ENCODE results near the gene DEAF1. TPM values are rescaled to one million over a fixed set of nuclear protein-coding genes. Genes with fewer than 3 reads are reported as not detected.

DEAF1 gene
- total RNA-seq, 1 donor from 2014 or later = 72.0 TPM

DNA sequence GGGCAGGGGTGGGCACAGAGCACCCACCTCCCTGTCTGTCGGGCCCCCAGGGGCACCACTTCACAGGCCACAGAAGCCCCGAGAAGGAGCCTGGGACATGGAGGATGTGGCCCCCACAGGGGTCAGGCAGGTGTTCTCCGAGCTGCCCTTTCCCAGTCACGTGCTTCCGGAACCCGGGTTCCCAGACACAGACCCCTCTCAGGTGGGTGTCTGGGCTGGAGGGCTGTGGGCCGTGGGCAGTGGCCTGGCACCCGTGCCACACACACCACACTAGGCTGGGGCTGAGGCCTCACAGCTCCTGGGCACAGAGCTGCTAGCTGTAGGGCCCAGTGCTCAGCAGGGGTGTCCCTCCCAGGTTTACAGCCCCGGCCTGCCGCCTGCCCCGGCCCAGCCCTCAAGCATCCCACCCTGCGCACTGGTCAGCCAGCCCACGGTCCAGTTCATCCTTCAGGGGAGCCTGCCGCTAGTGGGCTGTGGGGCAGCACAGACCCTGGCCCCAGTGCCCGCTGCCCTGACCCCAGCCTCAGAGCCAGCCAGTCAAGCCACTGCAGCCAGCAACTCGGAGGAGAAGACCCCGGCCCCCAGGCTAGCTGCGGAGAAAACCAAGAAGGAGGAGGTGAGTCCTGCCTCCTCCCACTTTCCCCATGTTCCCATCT lies 84.7 kb downstream of the DEAF1 start:
- no peak for DNase-seq (ENCODE audit: low spot score)
- Mint-ChIP-seq H3K9me3 (no peaks in the 10 kb centered on the region), H3K36me3 (ENCODE audit: low read depth) (peaks cover 54% of the 10 kb centered on the region), H3K27me3 (ENCODE audit: low read depth) (no peaks in the 10 kb centered on the region), H3K4me1 (ENCODE audit: low read depth) (peaks cover 4% of the 10 kb centered on the region), H3K4me3 (ENCODE audit: low read depth) (no peak overlapping the region), H3K27ac (no peak overlapping the region)
- intact Hi-C loops (cut with micrococcal nuclease) = loop anchor here (5.0 to 10.0 kb wide), 2 partner anchors 33 to 115 kb away; partner anchors contain the start of gene PHRF1

DNA sequence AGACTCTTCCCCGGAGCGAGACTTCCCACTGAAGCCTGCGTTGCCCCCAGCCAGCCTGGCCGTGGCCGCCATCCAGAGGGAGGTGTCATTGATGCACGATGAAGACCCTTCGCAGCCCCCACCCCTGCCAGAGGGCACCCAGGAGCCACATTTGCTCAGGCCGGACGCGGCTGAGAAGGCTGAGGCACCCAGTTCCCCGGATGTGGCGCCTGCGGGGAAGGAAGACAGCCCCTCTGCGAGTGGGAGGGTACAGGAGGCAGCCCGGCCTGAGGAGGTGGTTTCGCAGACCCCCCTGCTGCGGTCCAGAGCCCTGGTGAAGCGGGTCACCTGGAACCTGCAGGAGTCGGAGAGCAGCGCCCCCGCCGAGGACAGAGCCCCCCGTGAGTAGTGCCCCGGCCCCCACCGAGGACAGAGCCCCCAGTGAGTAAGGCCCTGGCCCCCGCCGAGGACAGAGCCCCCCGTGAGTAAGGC lies 85.6 kb downstream of the DEAF1 start:
- Mint-ChIP-seq H3K4me1 (ENCODE audit: low read depth) (peaks cover 4% of the 10 kb centered on the region), H3K9me3 (no peaks in the 10 kb centered on the region), H3K36me3 (ENCODE audit: low read depth) (peaks cover 58% of the 10 kb centered on the region), H3K27ac (no peak overlapping the region), H3K27me3 (ENCODE audit: low read depth) (no peaks in the 10 kb centered on the region), H3K4me3 (ENCODE audit: low read depth) (no peak overlapping the region)
- intact Hi-C loops (cut with micrococcal nuclease) = no loop called here
- no peak for DNase-seq (ENCODE audit: low spot score)

- intact Hi-C loops (cut with micrococcal nuclease) = no loop called here
- Mint-ChIP-seq H3K27ac (no peak overlapping the region), H3K4me1 (ENCODE audit: low read depth) (no peaks in the 10 kb centered on the region), H3K9me3 (no peaks in the 10 kb centered on the region), H3K36me3 (ENCODE audit: low read depth) (peaks cover 60% of the 10 kb centered on the region), H3K27me3 (ENCODE audit: low read depth) (no peaks in the 10 kb centered on the region), H3K4me3 (ENCODE audit: low read depth) (no peak overlapping the region)
- no peak for DNase-seq (ENCODE audit: low spot score)
Observed at GRCh38 chr11:608791-609251, 86.2 kb downstream of the DEAF1 start.

GRCh38 chr11:607971-608659 lies 86.9 kb downstream of the DEAF1 start:
- Mint-ChIP-seq H3K27ac (no peak overlapping the region), H3K4me1 (ENCODE audit: low read depth) (no peaks in the 10 kb centered on the region), H3K27me3 (ENCODE audit: low read depth) (no peaks in the 10 kb centered on the region), H3K9me3 (no peaks in the 10 kb centered on the region), H3K36me3 (ENCODE audit: low read depth) (peaks cover 61% of the 10 kb centered on the region), H3K4me3 (ENCODE audit: low read depth) (no peak overlapping the region)
- intact Hi-C loops (cut with micrococcal nuclease) = no loop called here
- no peak for DNase-seq (ENCODE audit: low spot score)

- Mint-ChIP-seq H3K9me3 (no peaks in the 10 kb centered on the region), H3K4me3 (ENCODE audit: low read depth) (no peak overlapping the region), H3K27me3 (ENCODE audit: low read depth) (no peaks in the 10 kb centered on the region), H3K36me3 (ENCODE audit: low read depth) (peaks cover 60% of the 10 kb centered on the region), H3K4me1 (ENCODE audit: low read depth) (no peaks in the 10 kb centered on the region), H3K27ac (no peak overlapping the region)
- intact Hi-C loops (cut with micrococcal nuclease) = no loop called here
- no peak for DNase-seq (ENCODE audit: low spot score)
Observed at GRCh38 chr11:607020-607780, 87.8 kb downstream of the DEAF1 start.

- H3K27me3 Mint-ChIP-seq (ENCODE audit: low read depth) = no peaks in the 10 kb centered on the region
- no peaks in the 10 kb centered on the region for H3K9me3 Mint-ChIP-seq
- no peak for DNase-seq (ENCODE audit: low spot score)
- peaks cover 60% of the 10 kb centered on the region for H3K36me3 Mint-ChIP-seq (ENCODE audit: low read depth)
- intact Hi-C loops (cut with micrococcal nuclease) = no loop called here
- H3K4me3 Mint-ChIP-seq (ENCODE audit: low read depth) = no peak overlapping the region
- no peaks in the 10 kb centered on the region for H3K4me1 Mint-ChIP-seq (ENCODE audit: low read depth)
- no peak overlapping the region for H3K27ac Mint-ChIP-seq
Observed at GRCh38 chr11:606245-606644, 88.8 kb downstream of the DEAF1 start.

GRCh38 chr11:605286-606129 lies 89.5 kb downstream of the DEAF1 start:
- peaks cover 55% of the 10 kb centered on the region for H3K36me3 Mint-ChIP-seq (ENCODE audit: low read depth)
- H3K4me3 Mint-ChIP-seq (ENCODE audit: low read depth) = no peak overlapping the region
- H3K27me3 Mint-ChIP-seq (ENCODE audit: low read depth) = no peaks in the 10 kb centered on the region
- no peaks in the 10 kb centered on the region for H3K4me1 Mint-ChIP-seq (ENCODE audit: low read depth)
- DNase-seq (ENCODE audit: low spot score) = no peak
- intact Hi-C loops (cut with micrococcal nuclease) = no loop called here
- no peaks in the 10 kb centered on the region for H3K9me3 Mint-ChIP-seq
- H3K27ac Mint-ChIP-seq = no peak overlapping the region

- intact Hi-C loops (cut with micrococcal nuclease) = no loop called here
- no peaks in the 10 kb centered on the region for H3K27me3 Mint-ChIP-seq (ENCODE audit: low read depth)
- no peaks in the 10 kb centered on the region for H3K9me3 Mint-ChIP-seq
- H3K36me3 Mint-ChIP-seq (ENCODE audit: low read depth) = peaks cover 64% of the 10 kb centered on the region
- no peak overlapping the region for H3K4me3 Mint-ChIP-seq (ENCODE audit: low read depth)
- no peak for DNase-seq (ENCODE audit: low spot score)
- no peak overlapping the region for H3K27ac Mint-ChIP-seq
- H3K4me1 Mint-ChIP-seq (ENCODE audit: low read depth) = no peaks in the 10 kb centered on the region
Observed at GRCh38 chr11:603154-603553, 91.9 kb downstream of the DEAF1 start.

GRCh38 chr11:601573-602245 lies 93.3 kb downstream of the DEAF1 start:
- no peak overlapping the region for H3K27ac Mint-ChIP-seq
- intact Hi-C loops (cut with micrococcal nuclease) = no loop called here
- DNase-seq (ENCODE audit: low spot score) = no peak
- H3K4me1 Mint-ChIP-seq (ENCODE audit: low read depth) = no peaks in the 10 kb centered on the region
- H3K9me3 Mint-ChIP-seq = no peaks in the 10 kb centered on the region
- H3K4me3 Mint-ChIP-seq (ENCODE audit: low read depth) = no peak overlapping the region
- H3K36me3 Mint-ChIP-seq (ENCODE audit: low read depth) = peaks cover 59% of the 10 kb centered on the region
- H3K27me3 Mint-ChIP-seq (ENCODE audit: low read depth) = no peaks in the 10 kb centered on the region

DNA sequence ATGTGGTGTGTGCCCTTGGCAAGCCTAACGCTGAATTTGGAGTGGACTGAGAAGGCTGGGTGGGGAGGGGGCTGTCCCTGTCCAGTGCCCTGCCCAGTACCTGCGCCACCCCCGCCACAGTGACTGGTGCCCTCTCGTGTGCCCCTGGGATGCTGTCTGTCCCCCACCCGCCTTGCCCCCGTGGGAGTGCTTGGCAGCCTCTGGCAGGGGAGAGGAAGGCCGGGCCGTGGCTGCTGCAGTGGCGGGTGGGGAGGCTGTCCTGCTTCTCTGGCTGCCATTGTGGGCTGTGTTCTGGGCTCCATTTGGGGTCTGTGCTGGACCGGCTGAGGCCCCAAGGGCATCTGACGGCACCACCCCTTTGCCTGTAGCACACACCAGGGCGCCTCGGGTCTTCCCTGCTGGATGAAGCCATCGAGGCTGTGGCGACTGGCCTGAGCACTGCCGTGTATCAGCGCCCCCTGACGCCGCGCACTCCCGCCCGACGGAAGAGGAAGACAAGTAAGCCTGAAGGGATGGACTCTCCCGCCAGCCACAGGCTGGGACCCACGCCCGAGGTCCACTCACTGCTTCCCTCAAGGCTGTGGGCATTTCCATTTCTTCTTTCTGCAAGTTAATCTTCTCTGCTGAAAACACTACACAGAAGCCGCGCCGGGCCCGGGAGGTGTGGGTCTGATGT lies 96.9 kb downstream of the DEAF1 start:
- intact Hi-C loops (cut with micrococcal nuclease) = no loop called here
- peaks cover 69% of the 10 kb centered on the region for H3K36me3 Mint-ChIP-seq (ENCODE audit: low read depth)
- H3K4me1 Mint-ChIP-seq (ENCODE audit: low read depth) = no peaks in the 10 kb centered on the region
- H3K27ac Mint-ChIP-seq = no peak overlapping the region
- no peak overlapping the region for H3K4me3 Mint-ChIP-seq (ENCODE audit: low read depth)
- no peaks in the 10 kb centered on the region for H3K9me3 Mint-ChIP-seq
- no peaks in the 10 kb centered on the region for H3K27me3 Mint-ChIP-seq (ENCODE audit: low read depth)
- no peak for DNase-seq (ENCODE audit: low spot score)

DNA sequence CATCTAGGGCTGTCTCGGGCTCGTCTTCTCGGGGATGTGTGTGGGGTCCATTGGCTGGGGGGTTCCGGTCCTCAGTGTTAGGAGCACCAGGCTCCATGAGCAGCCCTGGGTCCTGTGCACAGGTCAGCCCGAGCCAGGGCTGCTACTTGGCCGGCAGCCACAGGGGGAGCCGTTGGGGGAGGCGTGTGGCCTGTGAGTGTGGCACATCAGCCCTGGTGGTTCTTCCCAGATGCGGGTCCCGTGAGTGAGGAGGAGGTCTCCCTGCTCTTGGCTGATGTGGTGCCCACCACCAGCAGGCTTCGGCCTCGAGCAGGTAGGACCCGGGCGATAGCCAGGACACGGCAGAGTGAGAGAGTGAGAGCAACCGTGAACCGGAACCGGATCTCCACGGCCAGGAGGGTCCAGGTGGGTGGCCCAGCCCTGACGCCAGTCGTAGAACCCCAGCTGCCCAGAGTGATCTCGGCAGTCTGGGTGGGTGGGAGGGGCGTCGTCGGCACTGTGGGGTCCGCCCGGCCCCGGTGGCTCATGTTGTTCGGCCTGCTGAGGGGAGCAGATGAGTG lies 97.8 kb downstream of the DEAF1 start:
- no peak for DNase-seq (ENCODE audit: low spot score)
- no peaks in the 10 kb centered on the region for H3K9me3 Mint-ChIP-seq
- H3K36me3 Mint-ChIP-seq (ENCODE audit: low read depth) = peaks cover 76% of the 10 kb centered on the region
- H3K27me3 Mint-ChIP-seq (ENCODE audit: low read depth) = no peaks in the 10 kb centered on the region
- intact Hi-C loops (cut with micrococcal nuclease) = no loop called here
- H3K27ac Mint-ChIP-seq = no peak overlapping the region
- no peaks in the 10 kb centered on the region for H3K4me1 Mint-ChIP-seq (ENCODE audit: low read depth)
- H3K4me3 Mint-ChIP-seq (ENCODE audit: low read depth) = no peak overlapping the region

Data from activated T-helper 2 cell treated with anti-CD3 and anti-CD28 coated beads, Interferon-gamma antibody, Interleukin-2, Interleukin-4, amounts not matched to agents 10 μg/mL and 5 μg/mL and 100 μg/mL, durations not matched to agents 14 hours and 24 hours and 36 hours (primary cell).